ENCODE measurements around the gene TECTA.

- TF ChIP-seq REST (IDR thresholded peaks at IDR 0.05; ENCODE audit: borderline replicate concordance) (no peak), RAD21 (conservative IDR thresholded peaks at IDR 0.05) (no peak), CTCF (IDR thresholded peaks at IDR 0.05; ENCODE audit: poor library complexity, severe bottlenecking) (no peak), POLR2AphosphoS5 (IDR thresholded peaks at IDR 0.05) (no peak)
These were observed 10.1 kb downstream of the TECTA start for GRCh38 chr11:121110871-121111724.
